Lower lobe of right lung (tissue), 2 donors: ENCODE results near the gene TMC4. TPM values are rescaled to one million over a fixed set of nuclear protein-coding genes. Genes with fewer than 3 reads are reported as not detected.

ENCODE experiments used
- ATAC-seq, 2 donors: fragments of 200-7000 bp; cut with Tn5 transposase; one replicate each; pipeline ENCODE4 v1.9.1; 2020 to 2022; ENCODE audit warnings: mild to moderate bottlenecking in 2 of 2, moderate library complexity in 2 of 2
- DNase-seq: peaks from one replicate; pipeline ENCODE4 v3.0.0-alpha.2; 2020
- H3K27ac ChIP-seq: fragments of 200-600 bp; one replicate; pipeline ENCODE4 v1.8.0; 2022
- H3K27me3 ChIP-seq: fragments of 200-600 bp; one replicate; pipeline ENCODE4 v1.8.0; 2022; ENCODE audit warnings: low read depth
- H3K36me3 ChIP-seq: fragments of 200-600 bp; one replicate; pipeline ENCODE4 v1.8.0; 2022; ENCODE audit warnings: mild to moderate bottlenecking
- H3K4me1 ChIP-seq: fragments of 200-600 bp; one replicate; pipeline ENCODE4 v1.8.0; 2022
- H3K4me3 ChIP-seq: fragments of 200-600 bp; one replicate; pipeline ENCODE4 v1.8.0; 2022; ENCODE audit warnings: mild to moderate bottlenecking
- H3K9me3 ChIP-seq: fragments of 200-600 bp; one replicate; pipeline ENCODE4 v1.8.0; 2022
- CTCF ChIP-seq: fragments of 200-600 bp; IDR thresholded peaks from one replicate; pipeline ENCODE4 v1.8.0; 2022; ENCODE audit warnings: antibody characterized with exemption, mild to moderate bottlenecking
- intact Hi-C: fragments of 100-400 bp; cut with DNase I; formaldehyde crosslinking; loops from one replicate; pipeline ENCODE4 v1.11.0; 2022
- total RNA-seq: library from RNA; stranded (reverse); fragmentation: NEBNext Ultra II Directional; extraction: Animal tissue kit (Norgen Biotek cat#: 25700); gene quantifications from one replicate; pipeline ENCODE4 v1.2.1, GENCODE V29; 2021
- donor health status: DM: no; HTN: yes; CAD: no; lungs with severe emphysema.

The TMC4 gene
- total RNA-seq, 1 donor from 2014 or later: 57.6 TPM

- ATAC-seq (no peak), DNase-seq (no peak)
- Histone ChIP-seq H3K9me3 (no peaks in the 10 kb centered on the region), H3K27me3 (no peaks in the 10 kb centered on the region), H3K4me1 (peaks cover 13% of the 10 kb centered on the region), H3K27ac (no peak overlapping the region), H3K4me3 (no peak overlapping the region), H3K36me3 (peaks cover 96% of the 10 kb centered on the region)
- intact Hi-C loops: no loop called here
- TF ChIP-seq CTCF: no peak
Observed at GRCh38 chr19:54145541-54146158, 27.3 kb downstream of the TMC4 start.

- peaks cover 36% of the 10 kb centered on the region for H3K4me1 ChIP-seq
- H3K27ac ChIP-seq: no peak overlapping the region
- no peak for TF ChIP-seq CTCF
- intact Hi-C loops: no loop called here
- no peaks in the 10 kb centered on the region for H3K27me3 ChIP-seq
- DNase-seq (no peak), ATAC-seq (no peak)
- H3K4me3 ChIP-seq: no peak overlapping the region
- peaks cover 67% of the 10 kb centered on the region for H3K36me3 ChIP-seq
- no peaks in the 10 kb centered on the region for H3K9me3 ChIP-seq
Observed at GRCh38 chr19:54142166-54142780, 30.7 kb downstream of the TMC4 start.

- no peak for TF ChIP-seq CTCF
- Histone ChIP-seq H3K27me3 (no peaks in the 10 kb centered on the region), H3K4me1 (peaks cover 40% of the 10 kb centered on the region), H3K4me3 (no peak overlapping the region), H3K27ac (no peak overlapping the region), H3K9me3 (no peaks in the 10 kb centered on the region), H3K36me3 (peaks cover 58% of the 10 kb centered on the region)
- ATAC-seq: no peak
- intact Hi-C loops: no loop called here
- DNase-seq: no peak
Observed at GRCh38 chr19:54141356-54141755, 31.6 kb downstream of the TMC4 start.

- Histone ChIP-seq H3K27me3 (no peaks in the 10 kb centered on the region), H3K4me3 (peak overlapping the region; percentile 94), H3K36me3 (peaks cover 31% of the 10 kb centered on the region), H3K27ac (peak overlapping the region; percentile 96), H3K9me3 (no peaks in the 10 kb centered on the region), H3K4me1 (peaks cover 47% of the 10 kb centered on the region)
- ATAC-seq (no peak), DNase-seq (no peak)
- TF ChIP-seq CTCF: no peak
- intact Hi-C loops: no loop called here
Observed at GRCh38 chr19:54138489-54139256, 34.3 kb downstream of the TMC4 start.

- DNase-seq (peak; percentile 57), ATAC-seq (peak in 1 of 2 donors; percentile 4)
- intact Hi-C loops: no loop called here
- H3K9me3 ChIP-seq: no peaks in the 10 kb centered on the region
- peak; percentile 7 for TF ChIP-seq CTCF
- H3K4me3 ChIP-seq: peak within 1 kb of the TSS; percentile 94
- H3K36me3 ChIP-seq: peaks cover 23% of the 10 kb centered on the region
- H3K4me1 ChIP-seq: peaks cover 47% of the 10 kb centered on the region
- H3K27ac ChIP-seq: peak within 1 kb of the TSS; percentile 96
- H3K27me3 ChIP-seq: no peaks in the 10 kb centered on the region
Observed at GRCh38 chr19:54137699-54138488, 35.1 kb downstream of the TMC4 start, which contains the start of gene CNOT3. Gene CNOT3 (plus strand): TSS chr19:54137762. CDS start chr19:54142979, 5,217 bp downstream.
